HPDE6-E6E7 (cell line): ENCODE results near the gene MAMLD1.
"Not testable (repeated sequence)": the region's sequence is repeated elsewhere in the genome, so short reads cannot be mapped to it uniquely, and the experiment has no call there.

Source experiments
- DNase-seq: peaks from one replicate; pipeline ENCODE4 v3.0.0; 2011; ENCODE audit warnings: missing footprints; ENCODE audit errors: extremely low spot score

The MAMLD1 gene

DNA sequence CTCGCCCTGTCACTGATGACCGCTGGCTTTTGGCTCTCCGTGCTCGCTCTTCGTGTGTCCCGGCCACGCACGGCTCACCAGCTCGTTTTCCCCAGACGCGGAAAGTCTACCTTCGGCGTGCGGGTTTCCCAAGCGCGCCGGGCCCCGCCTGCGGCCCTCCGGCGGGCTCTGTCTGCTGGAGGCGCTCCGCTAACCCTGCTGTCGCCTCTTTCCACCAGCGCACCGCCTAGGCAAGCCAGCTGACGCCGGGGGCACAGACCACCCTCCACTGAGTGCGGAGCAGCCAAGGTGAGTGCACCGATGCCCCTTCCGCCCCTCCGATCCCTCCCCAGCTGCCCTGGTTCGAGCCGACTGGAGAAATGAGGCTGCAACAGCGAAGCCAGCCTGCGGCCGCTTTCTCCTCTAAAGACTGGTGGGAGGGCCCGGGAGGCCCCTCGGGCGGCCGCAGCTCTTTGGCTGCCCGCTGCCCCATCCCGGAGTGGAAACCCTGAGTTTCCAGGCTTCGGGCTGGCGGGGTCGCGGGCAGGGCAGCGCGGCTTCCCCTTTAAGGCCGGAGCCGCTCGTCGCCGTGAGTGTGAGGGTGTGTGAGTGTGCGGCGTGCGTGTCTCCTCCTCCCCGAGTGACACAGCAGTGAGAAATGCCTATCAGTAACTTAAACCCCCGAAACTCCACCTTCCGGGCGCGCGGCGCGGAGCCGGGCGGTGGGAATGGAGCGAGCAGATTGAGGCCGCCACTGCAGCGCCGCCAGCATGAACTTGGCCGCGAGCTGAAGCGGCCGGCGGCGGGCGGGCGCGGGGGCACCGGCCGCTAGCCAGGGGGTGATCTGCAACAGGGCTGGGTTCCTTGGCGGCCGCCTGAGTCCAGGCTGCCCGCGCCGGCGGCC lies at the start of gene MAMLD1:
Gene MAMLD1, plus strand, starts transcription at position 719 of the 883 bp plus-strand sequence. CDS start 82,200 bp downstream, outside the sequence.
- DNase-seq, result no peak

DNA sequence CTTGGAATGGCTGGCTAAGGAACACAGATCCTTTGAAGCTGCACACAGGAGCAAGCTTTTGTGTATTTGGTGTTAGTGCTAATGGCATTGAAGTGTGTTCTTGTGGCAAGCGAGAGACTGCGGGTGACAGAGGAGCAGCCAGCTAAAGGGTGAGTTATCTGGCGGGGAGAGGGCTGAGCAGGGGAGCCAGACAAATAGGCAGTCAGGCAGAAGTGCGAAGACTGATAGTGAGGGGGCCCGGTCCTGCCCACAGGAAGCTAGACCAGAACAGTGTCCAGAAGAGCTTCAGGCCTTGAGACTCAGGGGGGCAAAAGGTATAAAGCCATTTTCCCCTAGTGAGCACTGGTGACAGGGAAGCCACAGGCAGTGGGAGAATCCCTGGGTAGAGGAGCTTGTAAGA lies 49.6 kb upstream of the MAMLD1 start:
- DNase-seq, result no peak

- DNase-seq, result no peak
These were observed 48.9 kb upstream of the MAMLD1 start for GRCh38 chrX:150314186-150314585.

- no peak for DNase-seq
These were observed 46.6 kb upstream of the MAMLD1 start for GRCh38 chrX:150316564-150316963.

DNA sequence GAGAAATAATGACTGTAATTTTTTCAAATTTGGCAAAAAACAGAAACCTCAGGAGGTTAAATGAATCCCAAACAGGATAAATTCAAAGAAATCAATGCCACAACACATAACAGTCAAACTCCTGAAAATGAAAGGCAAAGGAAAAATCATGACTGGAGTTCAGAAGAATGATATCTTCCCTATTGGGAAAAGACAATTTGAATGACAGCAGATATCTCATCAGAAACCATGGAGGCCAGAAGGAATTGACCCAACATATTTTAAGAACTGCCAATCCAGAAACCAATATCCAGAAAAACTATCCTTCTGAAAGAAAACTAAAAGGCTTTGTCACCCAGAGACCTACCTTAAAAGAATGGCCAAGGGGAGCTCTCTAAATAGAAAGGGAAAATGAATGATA lies 40.1 kb upstream of the MAMLD1 start:
- no peak for DNase-seq

- peak; percentile 33 for DNase-seq
These were observed 38.9 kb upstream of the MAMLD1 start for GRCh38 chrX:150324035-150324728.

GRCh38 chrX:150324919-150325318 lies 38.2 kb upstream of the MAMLD1 start:
- no peak for DNase-seq

GRCh38 chrX:150326541-150327247 lies 36.4 kb upstream of the MAMLD1 start:
- no peak for DNase-seq

GRCh38 chrX:150329282-150329681 lies 33.8 kb upstream of the MAMLD1 start:
- no peak for DNase-seq

GRCh38 chrX:150329868-150330267 lies 33.2 kb upstream of the MAMLD1 start:
- no peak for DNase-seq

- no peak for DNase-seq
These were observed 31.1 kb upstream of the MAMLD1 start for GRCh38 chrX:150332023-150332422.

GRCh38 chrX:150334100-150334499 lies 29.0 kb upstream of the MAMLD1 start:
- no peak for DNase-seq

DNA sequence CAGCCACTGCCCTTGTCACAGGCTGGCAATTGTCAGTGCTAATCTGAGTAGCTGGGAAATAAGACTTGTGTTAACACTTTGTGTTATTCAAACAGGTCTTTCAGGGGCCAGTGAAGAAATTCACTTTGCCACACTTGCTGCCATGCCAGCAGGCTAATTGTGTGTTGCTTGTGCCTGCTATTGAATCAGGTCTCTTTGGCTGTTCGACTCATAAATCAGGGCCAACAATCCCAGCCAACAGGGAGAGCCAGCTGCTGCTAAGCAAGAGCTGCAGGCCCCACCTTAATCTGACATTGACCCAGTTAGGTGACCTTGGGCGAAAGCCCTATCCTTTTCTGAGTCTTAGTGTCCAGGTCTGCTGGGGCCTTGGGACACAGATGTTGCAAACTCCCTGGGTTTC lies 28.1 kb upstream of the MAMLD1 start:
- no peak for DNase-seq

DNA sequence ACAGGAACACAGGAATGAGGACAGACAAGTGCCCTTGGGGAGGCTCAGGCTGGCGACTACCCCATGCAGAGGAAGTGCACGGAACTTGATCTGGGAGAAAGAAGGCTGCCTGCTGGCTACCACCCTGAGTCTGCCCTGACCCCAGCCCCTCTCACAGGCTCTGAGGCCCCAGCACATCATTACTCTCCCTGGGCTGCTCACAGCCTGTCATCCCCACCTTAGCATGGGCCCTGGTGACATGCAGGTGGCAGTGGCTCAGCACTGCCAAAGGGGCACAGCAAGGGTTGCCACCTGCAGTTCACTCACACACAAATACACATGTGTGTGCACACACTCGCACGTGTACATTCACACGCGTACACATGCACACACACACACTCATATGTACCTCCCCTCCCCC lies 26.1 kb upstream of the MAMLD1 start:
- no peak for DNase-seq

DNA sequence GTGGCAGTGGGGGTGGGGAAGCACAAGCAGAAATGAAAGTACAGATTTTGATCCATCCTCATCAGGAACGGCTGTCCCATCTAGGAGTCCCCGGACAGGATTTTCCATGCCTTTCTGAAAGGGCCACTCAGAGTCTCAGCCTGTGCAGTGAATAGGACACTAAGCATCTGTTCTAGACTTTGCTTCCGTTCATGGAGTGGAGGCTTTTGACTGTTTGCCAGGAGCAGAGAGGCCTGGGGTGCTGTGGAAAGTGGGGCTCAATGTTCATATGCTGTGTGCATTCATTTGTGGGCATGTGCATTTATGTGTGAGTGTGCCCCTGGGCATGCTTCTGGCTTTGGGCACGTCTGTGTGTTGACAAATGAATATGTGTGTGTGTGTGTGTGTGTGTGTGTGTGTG lies 25.6 kb upstream of the MAMLD1 start:
- DNase-seq, result no peak

GRCh38 chrX:150338615-150339014 lies 24.5 kb upstream of the MAMLD1 start:
- DNase-seq, result no peak

DNA sequence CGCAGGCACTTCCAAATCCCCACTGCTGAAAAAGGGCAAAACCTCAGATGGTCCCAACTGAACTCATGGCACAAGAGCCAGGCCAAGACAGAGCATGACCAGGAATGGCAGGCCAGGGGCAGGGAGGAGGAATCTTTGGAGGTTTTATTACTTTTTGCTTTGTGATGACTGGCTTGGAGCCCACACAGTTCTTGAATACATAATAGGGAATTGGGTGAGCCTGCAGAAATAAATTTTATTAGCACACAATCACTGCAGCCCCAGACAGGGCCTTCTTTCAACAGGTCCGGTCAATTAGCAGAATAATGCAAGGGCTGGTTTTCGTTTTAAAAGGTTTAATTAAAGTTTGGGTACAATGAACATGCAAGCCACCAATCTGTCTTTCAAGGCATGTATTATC lies 23.4 kb upstream of the MAMLD1 start:
- DNase-seq, result no peak

- DNase-seq, result not testable (repeated sequence)
These were observed 22.8 kb upstream of the MAMLD1 start for GRCh38 chrX:150340326-150340725.

DNA sequence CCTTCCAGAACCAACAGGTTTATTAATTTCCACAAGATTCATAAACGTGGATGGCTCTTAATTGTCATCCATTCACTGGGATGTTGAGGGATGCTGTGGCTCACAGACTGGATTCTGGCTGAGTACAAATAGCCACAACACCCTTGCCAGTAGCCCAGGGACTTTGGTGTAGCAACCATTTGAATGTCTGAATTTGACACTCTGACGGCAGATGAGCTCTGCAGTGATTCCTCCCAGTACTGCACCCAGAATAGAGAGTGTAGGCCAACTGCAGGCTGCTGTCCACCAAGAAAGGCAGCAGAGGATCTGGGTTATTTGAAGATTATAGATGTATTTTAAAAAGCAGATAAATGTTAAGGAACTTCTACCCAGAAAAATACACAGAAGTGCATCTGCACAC lies 15.6 kb upstream of the MAMLD1 start:
- DNase-seq, result no peak

- no peak for DNase-seq
These were observed 14.8 kb upstream of the MAMLD1 start for GRCh38 chrX:150348365-150348764.

DNA sequence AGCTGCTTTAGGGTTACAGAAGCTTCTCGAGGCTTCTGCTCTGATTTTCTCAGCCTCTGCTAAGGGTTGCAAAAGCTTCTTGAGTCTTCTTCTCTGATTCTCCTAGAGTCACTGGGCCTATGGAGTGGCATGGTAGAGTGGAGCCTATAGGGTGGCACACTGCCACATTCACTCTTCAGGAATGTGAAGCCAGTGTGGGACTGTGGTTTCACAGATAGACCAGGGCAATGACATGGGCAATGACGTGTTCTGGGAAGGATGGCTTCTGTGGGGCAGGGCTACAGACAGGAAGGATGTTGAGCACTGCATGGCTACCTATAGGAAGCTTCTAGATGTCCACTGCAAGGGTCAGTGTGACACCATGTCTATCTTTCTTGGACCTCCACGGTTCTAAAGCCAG lies 11.0 kb upstream of the MAMLD1 start:
- DNase-seq, result no peak

DNA sequence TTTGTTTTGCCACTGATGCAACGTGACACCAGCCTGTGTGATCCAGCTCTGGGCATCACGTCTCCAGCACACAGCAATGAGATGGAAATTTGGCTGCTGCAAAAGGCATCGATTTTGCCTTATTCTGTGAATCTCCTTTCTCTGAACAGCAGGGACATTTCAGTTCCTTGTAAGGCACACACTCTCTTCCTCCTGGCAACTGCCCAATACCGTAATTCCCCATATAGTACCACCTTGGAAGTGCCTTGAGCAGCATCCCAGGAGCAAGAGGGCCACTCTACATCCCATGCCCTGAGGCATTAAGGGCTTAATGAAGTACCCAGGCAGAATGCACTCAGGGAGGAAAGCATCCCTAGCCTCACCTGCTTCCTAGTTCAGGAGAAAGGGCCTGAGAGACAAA lies 10.5 kb upstream of the MAMLD1 start:
- no peak for DNase-seq

- DNase-seq, result no peak
These were observed 7.2 kb upstream of the MAMLD1 start for GRCh38 chrX:150355913-150356312.
